ENCODE measurements around the gene FKBP2. TPM values are rescaled to one million over a fixed set of nuclear protein-coding genes. Genes with fewer than 3 reads are reported as not detected.

The FKBP2 gene
- total RNA-seq, 6 experiments from 2014 or later = 54.1 to 95.6 (median 73.1) TPM

GRCh38 chr11:64229090-64229743, 11.7 kb upstream of the FKBP2 start:
- H3K4me1 Mint-ChIP-seq (ENCODE audit: low read depth) = peaks cover 35% of the 10 kb centered on the region

DNA sequence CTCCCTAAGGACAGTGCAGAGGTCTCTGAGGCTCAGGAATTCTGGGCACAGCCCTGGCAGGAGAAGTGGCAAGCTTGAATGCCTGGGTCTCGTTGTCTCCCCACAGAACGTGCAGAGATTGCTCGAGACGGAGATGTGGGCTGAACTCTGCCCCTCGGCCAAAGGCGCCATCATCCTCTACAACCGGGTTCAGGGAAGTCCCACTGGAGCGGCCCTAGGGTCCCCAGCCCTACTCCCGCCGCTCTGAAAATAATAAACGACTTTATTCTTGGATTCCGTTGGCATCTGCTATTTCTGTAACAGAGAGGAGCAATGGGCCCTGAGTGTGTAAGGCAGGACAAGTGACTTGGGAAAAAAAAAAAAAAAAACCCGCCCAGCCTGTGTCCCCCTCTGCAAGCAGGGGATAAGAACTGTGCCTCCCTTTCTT, 11.1 kb upstream of the FKBP2 start:
- Mint-ChIP-seq H3K4me1 (ENCODE audit: low read depth) (peaks cover 34% of the 10 kb centered on the region), H3K4me3 (peak overlapping the region; percentile 86), H3K9me3 (no peaks in the 10 kb centered on the region), H3K36me3 (ENCODE audit: low read depth) (no peaks in the 10 kb centered on the region; the same call in 1 of the 2 replicates), H3K27ac (peak overlapping the region; percentile 69; the same call in 1 of the 2 replicates), H3K27me3 (ENCODE audit: insufficient read depth) (no peaks in the 10 kb centered on the region; the same call in 1 of the 2 replicates)
- no peak for DNase-seq
- TF ChIP-seq, protein P1, sequence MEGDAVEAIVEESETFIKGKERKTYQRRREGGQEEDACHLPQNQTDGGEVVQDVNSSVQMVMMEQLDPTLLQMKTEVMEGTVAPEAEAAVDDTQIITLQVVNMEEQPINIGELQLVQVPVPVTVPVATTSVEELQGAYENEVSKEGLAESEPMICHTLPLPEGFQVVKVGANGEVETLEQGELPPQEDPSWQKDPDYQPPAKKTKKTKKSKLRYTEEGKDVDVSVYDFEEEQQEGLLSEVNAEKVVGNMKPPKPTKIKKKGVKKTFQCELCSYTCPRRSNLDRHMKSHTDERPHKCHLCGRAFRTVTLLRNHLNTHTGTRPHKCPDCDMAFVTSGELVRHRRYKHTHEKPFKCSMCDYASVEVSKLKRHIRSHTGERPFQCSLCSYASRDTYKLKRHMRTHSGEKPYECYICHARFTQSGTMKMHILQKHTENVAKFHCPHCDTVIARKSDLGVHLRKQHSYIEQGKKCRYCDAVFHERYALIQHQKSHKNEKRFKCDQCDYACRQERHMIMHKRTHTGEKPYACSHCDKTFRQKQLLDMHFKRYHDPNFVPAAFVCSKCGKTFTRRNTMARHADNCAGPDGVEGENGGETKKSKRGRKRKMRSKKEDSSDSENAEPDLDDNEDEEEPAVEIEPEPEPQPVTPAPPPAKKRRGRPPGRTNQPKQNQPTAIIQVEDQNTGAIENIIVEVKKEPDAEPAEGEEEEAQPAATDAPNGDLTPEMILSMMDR (IDR thresholded peaks at IDR 0.05) = no peak

More at GRCh38 chr11:64229090-64229743, 11.7 kb upstream of the FKBP2 start:
- Mint-ChIP-seq H3K27ac (no peak overlapping the region; the same call in 1 of the 2 replicates), H3K27me3 (ENCODE audit: insufficient read depth) (no peaks in the 10 kb centered on the region; the same call in 1 of the 2 replicates), H3K36me3 (ENCODE audit: low read depth) (no peaks in the 10 kb centered on the region; the same call in 1 of the 2 replicates), H3K9me3 (no peaks in the 10 kb centered on the region), H3K4me3 (peak overlapping the region; percentile 86; the same call in 1 of the 2 replicates)
- no peak for DNase-seq
- TF ChIP-seq, protein P1 (IDR thresholded peaks at IDR 0.05) = no peak

DNA sequence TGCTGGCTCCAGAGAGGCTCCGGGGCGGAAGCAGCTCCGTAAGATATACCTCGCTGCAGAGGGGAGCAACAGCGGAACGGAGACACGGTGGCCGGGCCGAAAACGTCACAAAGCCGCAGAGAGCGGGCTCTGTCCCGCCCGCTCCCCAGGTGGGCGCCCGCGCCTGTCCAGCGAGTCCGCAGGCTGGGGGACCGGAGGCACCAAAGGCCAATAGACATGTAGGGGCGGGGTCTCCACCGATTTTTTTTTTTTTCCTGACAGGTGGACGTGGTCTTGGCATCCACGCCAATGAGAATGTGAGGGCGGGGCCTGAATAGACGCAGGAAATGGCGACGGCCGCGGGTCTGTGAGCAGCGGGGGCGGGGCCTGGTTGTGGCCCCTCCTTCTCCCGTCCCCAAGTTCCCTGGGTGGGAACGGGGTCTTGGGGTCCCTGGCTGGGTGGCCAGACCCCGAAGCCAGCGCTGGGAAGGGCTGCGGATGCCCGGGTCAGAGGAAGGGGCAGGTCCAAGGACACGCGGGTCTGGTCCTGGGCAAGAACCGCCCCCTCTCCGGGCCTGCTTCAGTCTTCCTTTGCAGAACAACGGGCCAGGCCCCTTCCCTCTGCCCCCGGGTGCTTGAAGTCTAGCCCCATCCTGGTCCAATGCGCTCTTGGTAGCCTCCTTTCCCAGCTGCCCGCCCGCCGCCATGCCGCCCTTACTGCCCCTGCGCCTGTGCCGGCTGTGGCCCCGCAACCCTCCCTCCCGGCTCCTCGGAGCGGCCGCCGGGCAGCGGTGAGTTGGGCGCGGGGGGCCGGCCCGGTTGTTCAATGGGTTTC, 10.5 kb upstream of the FKBP2 start, which contains the start of gene DNAJC4:
Gene DNAJC4 (plus strand): TSS at position 378 of the 814 bp plus-strand sequence. CDS start 307 bp downstream, at position 685.
- peak; percentile 67 for DNase-seq
- Mint-ChIP-seq H3K4me1 (ENCODE audit: low read depth) (peaks cover 31% of the 10 kb centered on the region), H3K4me3 (peak within 1 kb of the TSS; percentile 86), H3K27ac (peak within 1 kb of the TSS; percentile 69), H3K36me3 (ENCODE audit: low read depth) (no peaks in the 10 kb centered on the region), H3K9me3 (no peaks in the 10 kb centered on the region), H3K27me3 (ENCODE audit: insufficient read depth) (no peaks in the 10 kb centered on the region; the same call in 1 of the 2 replicates)
- TF ChIP-seq, protein P1 (IDR thresholded peaks at IDR 0.05) = no peak

GRCh38 chr11:64230985-64231365, 9.9 kb upstream of the FKBP2 start:
- Mint-ChIP-seq H3K27me3 (ENCODE audit: insufficient read depth) (no peaks in the 10 kb centered on the region; the same call in 1 of the 2 replicates), H3K27ac (peak overlapping the region; percentile 69), H3K4me1 (ENCODE audit: low read depth) (peaks cover 33% of the 10 kb centered on the region), H3K4me3 (peak overlapping the region; percentile 86), H3K9me3 (no peaks in the 10 kb centered on the region), H3K36me3 (ENCODE audit: low read depth) (no peaks in the 10 kb centered on the region)
- TF ChIP-seq, protein P1 (IDR thresholded peaks at IDR 0.05) = no peak
- no peak for DNase-seq

DNA sequence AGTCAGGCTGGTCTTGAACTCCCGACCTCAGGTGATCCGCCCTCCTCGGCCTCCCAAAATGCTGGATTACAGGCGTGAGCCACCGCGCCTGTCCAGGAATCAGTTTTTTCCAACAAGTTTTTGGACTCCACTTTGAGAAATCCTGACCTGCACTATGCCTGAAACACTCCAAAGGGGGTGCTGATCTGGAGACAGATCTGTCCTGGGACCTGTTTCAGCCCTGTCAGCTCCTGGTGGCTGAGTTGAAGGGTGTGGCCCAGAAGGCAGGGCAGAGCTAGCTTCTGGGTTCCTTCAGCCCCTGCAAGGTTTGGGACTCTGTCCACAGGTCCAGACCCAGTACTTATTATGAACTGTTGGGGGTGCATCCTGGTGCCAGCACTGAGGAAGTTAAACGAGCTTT, 9.3 kb upstream of the FKBP2 start:
- DNase-seq = no peak
- H3K27me3 Mint-ChIP-seq (ENCODE audit: insufficient read depth) = no peaks in the 10 kb centered on the region; the same call in 1 of the 2 replicates
- peak overlapping the region; percentile 86 for H3K4me3 Mint-ChIP-seq
- TF ChIP-seq, protein P1 (IDR thresholded peaks at IDR 0.05) = no peak
- H3K36me3 Mint-ChIP-seq (ENCODE audit: low read depth) = no peaks in the 10 kb centered on the region
- H3K9me3 Mint-ChIP-seq = no peaks in the 10 kb centered on the region
- no peak overlapping the region for H3K27ac Mint-ChIP-seq
- peaks cover 33% of the 10 kb centered on the region for H3K4me1 Mint-ChIP-seq (ENCODE audit: low read depth)

Measured in HFFc6 (cell line).